Effector memory CD4-positive, alpha-beta T cell (primary cell): ENCODE results near the gene COA7.
"Not testable (repeated sequence)": the region's sequence is repeated elsewhere in the genome, so short reads cannot be mapped to it uniquely, and the experiment has no call there.

Source experiments
- DNase-seq, 3 donors: peaks; one replicate each; pipeline ENCODE4 v3.0.0-alpha.2; 2020
- H3K27ac ChIP-seq: 2 replicates; pipeline ENCODE4 v1.7.0; 2013; ENCODE audit warnings: mild to moderate bottlenecking, low read length, moderate library complexity; ENCODE audit not compliant: insufficient read depth, poor library complexity, severe bottlenecking
- H3K27me3 ChIP-seq: replicated peaks from 2 replicates; pipeline ENCODE4 v1.7.0; 2013; ENCODE audit warnings: mild to moderate bottlenecking, low read length; ENCODE audit not compliant: insufficient read depth, control insufficient read depth, poor library complexity, severe bottlenecking
- H3K36me3 ChIP-seq: 2 replicates; pipeline ENCODE4 v1.7.0; 2013; ENCODE audit warnings: mild to moderate bottlenecking, low read length, moderate library complexity; ENCODE audit not compliant: control insufficient read depth, insufficient read depth
- H3K4me1 ChIP-seq: 2 replicates; pipeline ENCODE4 v1.7.0; 2013; ENCODE audit warnings: low read length, mild to moderate bottlenecking; ENCODE audit not compliant: control insufficient read depth, insufficient read depth, poor library complexity, severe bottlenecking
- H3K4me3 ChIP-seq: 2 replicates; pipeline ENCODE4 v1.7.0; 2013; ENCODE audit warnings: low read length, low read depth, mild to moderate bottlenecking; ENCODE audit not compliant: insufficient read depth, poor library complexity, severe bottlenecking
- H3K9me3 ChIP-seq: 2 replicates; pipeline ENCODE4 v1.7.0; 2013; ENCODE audit warnings: mild to moderate bottlenecking, low read length, moderate library complexity; ENCODE audit not compliant: control insufficient read depth
- total RNA-seq, 3 donors: gene quantifications; one replicate each; lab custom pipeline; 2026; lab: John Stamatoyannopoulos, UW

Gene COA7
- total RNA-seq, result 3.2 to 4.6 (median 4.0) reads per million in 3 donors

DNA sequence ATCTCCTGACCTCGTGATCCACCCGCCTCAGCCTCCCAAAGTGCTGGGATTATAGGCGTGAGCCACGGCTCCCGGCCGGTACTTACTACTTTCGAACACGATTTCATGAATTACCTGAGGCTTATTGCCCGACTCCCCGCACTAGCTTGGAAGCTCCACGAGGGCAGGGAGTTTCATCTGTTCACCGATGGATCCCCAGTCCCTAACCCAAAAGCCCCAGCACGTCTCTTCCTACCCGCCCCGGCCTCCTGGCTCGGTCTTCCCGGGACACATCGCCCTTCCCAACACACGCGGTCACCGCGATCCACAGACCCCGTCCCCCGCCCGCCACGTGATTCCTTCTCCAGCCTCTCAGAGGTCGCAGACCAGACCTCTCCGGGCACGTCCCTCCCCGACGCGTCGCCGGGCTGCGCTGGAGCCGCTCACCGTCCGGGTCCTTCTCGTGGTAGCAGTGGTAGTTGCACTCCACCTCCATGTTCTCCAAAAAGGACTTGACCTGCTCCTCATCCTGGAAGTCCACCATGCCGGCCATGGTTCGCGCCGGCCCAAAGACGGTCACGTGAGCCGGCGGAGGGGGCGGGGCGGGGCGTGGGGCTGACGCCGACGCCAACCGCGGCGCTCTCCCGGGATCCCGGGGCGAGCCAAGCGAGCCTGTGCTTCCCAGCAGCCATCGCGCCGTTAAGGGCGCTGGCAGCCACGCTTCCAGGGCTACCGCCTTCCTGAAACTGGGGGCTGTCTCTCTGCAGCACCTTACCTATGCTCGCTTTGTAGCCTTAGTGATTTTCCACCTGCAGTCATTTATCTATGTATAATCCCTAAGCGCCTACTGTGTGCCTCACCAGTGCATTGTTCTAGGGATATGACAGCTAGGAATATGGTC is at the start of gene COA7:
Gene COA7 (minus strand): TSS at position 553 of the 880 bp plus-strand sequence. CDS start 21 bp downstream, at position 532.
- no peaks in the 10 kb centered on the region for H3K27me3 ChIP-seq
- H3K4me1 ChIP-seq, result no peaks in the 10 kb centered on the region
- peak; percentile 44 to 63 (median 53) for DNase-seq
- peak within 1 kb of the TSS; percentile 65 for H3K27ac ChIP-seq
- peak within 1 kb of the TSS; percentile 95 for H3K4me3 ChIP-seq
- H3K36me3 ChIP-seq, result no peaks in the 10 kb centered on the region
- no peaks in the 10 kb centered on the region for H3K9me3 ChIP-seq

GRCh38 chr1:52747450-52747849 is 49.3 kb upstream of the COA7 start:
- DNase-seq, result no peak
- Histone ChIP-seq H3K27ac (no peak overlapping the region), H3K4me1 (no peaks in the 10 kb centered on the region), H3K36me3 (no peaks in the 10 kb centered on the region), H3K4me3 (no peak overlapping the region), H3K27me3 (no peaks in the 10 kb centered on the region), H3K9me3 (no peaks in the 10 kb centered on the region)

- no peaks in the 10 kb centered on the region for H3K36me3 ChIP-seq
Measured at GRCh38 chr1:52746189-52746588, 48.0 kb upstream of the COA7 start.

DNA sequence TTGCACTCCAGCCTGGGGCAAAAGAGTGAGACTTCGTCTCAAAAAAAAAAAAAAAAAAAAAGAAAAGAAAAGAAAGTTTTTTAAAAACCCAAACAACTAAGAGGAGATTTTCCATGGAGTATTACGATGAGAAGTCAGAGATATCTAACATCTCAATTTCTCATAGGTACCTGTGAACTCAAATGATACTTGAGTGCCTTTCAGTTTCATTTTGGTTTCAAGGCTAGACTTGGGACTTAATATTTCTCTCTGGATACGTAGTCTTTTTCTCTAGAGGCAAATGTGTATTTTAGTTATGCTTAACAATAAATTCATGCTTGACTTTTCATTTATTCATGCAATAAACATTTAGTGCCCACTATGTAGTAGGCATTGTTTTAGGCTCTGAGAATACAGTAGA is 43.1 kb upstream of the COA7 start:
- Histone ChIP-seq H3K4me3 (no peak overlapping the region), H3K9me3 (no peaks in the 10 kb centered on the region), H3K4me1 (no peaks in the 10 kb centered on the region), H3K27me3 (no peaks in the 10 kb centered on the region), H3K36me3 (no peaks in the 10 kb centered on the region), H3K27ac (no peak overlapping the region)
- no peak for DNase-seq

More at GRCh38 chr1:52746189-52746588, 48.0 kb upstream of the COA7 start:
- H3K27ac ChIP-seq, result no peak overlapping the region
- H3K27me3 ChIP-seq, result no peaks in the 10 kb centered on the region
- no peak for DNase-seq
- no peak overlapping the region for H3K4me3 ChIP-seq
- no peaks in the 10 kb centered on the region for H3K4me1 ChIP-seq
- no peaks in the 10 kb centered on the region for H3K9me3 ChIP-seq

- DNase-seq, result no peak
- Histone ChIP-seq H3K27ac (no peak overlapping the region), H3K9me3 (no peaks in the 10 kb centered on the region), H3K36me3 (no peaks in the 10 kb centered on the region), H3K4me1 (no peaks in the 10 kb centered on the region), H3K4me3 (no peak overlapping the region), H3K27me3 (no peaks in the 10 kb centered on the region)
Measured at GRCh38 chr1:52739699-52740467, 41.7 kb upstream of the COA7 start.

DNA sequence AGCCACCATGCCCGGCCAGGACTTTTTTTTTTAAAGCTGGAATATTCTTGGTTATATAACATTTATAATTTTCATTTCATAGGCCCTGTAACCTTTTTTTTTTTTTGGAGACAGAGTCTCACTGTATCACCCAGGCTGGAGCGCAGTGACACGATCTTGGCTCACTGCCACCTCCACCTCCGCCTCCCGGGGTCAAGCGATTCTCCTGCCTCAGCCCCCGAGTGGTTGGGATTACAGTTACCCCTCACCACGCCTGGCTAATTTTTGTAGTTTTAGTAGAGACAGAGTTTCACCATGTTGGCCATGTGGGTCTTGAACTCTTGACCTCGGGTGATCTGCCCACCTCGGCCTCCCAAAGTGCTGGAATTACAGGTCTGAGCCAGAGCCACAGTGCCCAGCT is 40.7 kb upstream of the COA7 start:
- Histone ChIP-seq H3K4me1 (no peaks in the 10 kb centered on the region), H3K4me3 (no peak overlapping the region), H3K27ac (no peak overlapping the region), H3K27me3 (no peaks in the 10 kb centered on the region), H3K36me3 (no peaks in the 10 kb centered on the region), H3K9me3 (no peaks in the 10 kb centered on the region)
- DNase-seq, result no peak

GRCh38 chr1:52738148-52738547 is 40.0 kb upstream of the COA7 start:
- Histone ChIP-seq H3K9me3 (no peaks in the 10 kb centered on the region), H3K4me1 (no peaks in the 10 kb centered on the region), H3K4me3 (no peak overlapping the region), H3K27ac (no peak overlapping the region), H3K36me3 (no peaks in the 10 kb centered on the region), H3K27me3 (no peaks in the 10 kb centered on the region)
- no peak for DNase-seq

- H3K27me3 ChIP-seq, H3K4me1 ChIP-seq, H3K27ac ChIP-seq, DNase-seq, H3K36me3 ChIP-seq, H3K9me3 ChIP-seq, H3K4me3 ChIP-seq: not testable (repeated sequence)
Measured at GRCh38 chr1:52735371-52735770, 37.2 kb upstream of the COA7 start.

DNA sequence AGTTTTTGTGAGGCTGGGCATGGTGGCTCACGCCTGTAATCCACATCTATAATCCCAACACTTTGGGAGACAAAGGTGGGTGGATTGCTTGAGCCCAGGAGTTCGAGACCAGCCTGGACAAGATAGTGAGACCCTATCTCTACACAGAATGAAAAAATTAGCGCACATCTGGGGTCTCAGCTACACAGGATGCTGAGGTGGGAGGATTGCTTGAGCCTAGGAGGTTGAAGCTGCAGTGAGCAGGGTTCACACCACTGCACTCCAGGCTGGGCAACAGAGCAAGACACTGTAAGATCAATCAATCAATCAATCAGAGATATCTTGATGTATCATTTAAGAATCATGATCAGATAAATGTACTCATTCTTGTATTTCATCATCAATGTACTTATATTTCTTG is 35.2 kb upstream of the COA7 start:
- Histone ChIP-seq H3K4me1 (peaks cover 6% of the 10 kb centered on the region), H3K36me3 (no peaks in the 10 kb centered on the region), H3K27ac (no peak overlapping the region), H3K4me3 (no peak overlapping the region), H3K27me3 (no peaks in the 10 kb centered on the region), H3K9me3 (no peaks in the 10 kb centered on the region)
- no peak for DNase-seq
